ENCODE results near the gene THOC6. TPM values are rescaled to one million over a fixed set of nuclear protein-coding genes. Genes with fewer than 3 reads are reported as not detected.
A peak's percentile ranks its signal among the peaks of the same experiment; 100 is the strongest.

The THOC6 gene
- total RNA-seq: 10 to 100 TPM in 6 of 7 donors, 1 to 10 TPM in 1; 6.7 to 21.0 (median 15.6) TPM
- 10 to 100 TPM in 1 of 2 donors, 1 to 10 TPM in 1; 3.5 to 14.3 TPM for polyA plus RNA-seq
- long read RNA-seq, donor 1, transcript THOC6-202 (13 exons, 1,419 nt): major isoform, 44 of 74 reads
- long read RNA-seq, donor 1, partial matches to known transcripts: 0 of 74 reads
- long read RNA-seq, donor 1, other reads (novel, unspliced or antisense): 29 of 74 reads
- long read RNA-seq, donor 2, partial matches to known transcripts: 0 of 5 reads
- long read RNA-seq, donor 2, other reads (novel, unspliced or antisense): 0 of 5 reads
- long read RNA-seq, donor 3, transcript THOC6-202 (13 exons, 1,419 nt): major isoform, 10 of 23 reads
- long read RNA-seq, donor 3, partial matches to known transcripts: 2 of 23 reads
- long read RNA-seq, donor 3, other reads (novel, unspliced or antisense): 10 of 23 reads

DNA sequence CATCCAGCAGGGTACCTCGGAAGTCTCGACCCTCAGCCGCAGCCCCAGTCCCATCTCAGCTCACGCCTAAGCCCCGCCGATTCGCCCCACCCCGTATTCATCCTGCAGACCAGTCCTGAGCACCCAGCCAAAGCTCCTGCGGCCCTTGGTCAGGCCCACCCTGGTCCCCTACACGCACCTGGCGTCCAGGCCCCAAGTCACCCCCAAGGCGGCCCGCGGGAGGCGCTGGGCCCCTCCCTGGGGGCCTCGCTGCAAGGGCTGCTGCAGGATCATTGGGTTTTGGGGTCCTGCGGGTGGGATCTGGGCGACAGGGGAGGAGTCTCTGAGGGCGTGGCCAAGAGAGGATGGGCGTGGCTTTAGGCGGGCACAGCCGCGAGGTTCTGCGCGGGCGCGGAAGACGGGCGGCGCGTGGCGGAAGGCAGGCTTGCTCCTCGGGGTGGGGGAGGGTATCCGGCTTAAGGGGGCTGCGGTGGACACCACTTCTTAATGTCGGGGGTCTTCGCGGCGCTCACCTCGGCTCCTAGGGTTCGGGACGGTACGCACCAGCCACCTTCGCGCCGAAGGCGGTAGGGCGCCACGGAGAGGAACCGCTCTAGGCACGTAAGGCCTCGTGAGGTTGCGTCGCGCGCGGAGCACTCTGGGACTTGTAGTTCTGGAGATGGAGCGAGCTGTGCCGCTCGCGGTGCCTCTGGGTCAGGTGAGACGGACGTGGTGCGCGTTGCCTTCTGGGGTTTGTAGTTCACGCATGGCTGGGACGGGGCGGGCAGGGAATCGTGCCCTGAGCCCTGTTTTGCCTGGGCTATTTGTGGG is at the start of gene THOC6, which contains the start of gene HCFC1R1:
TSS of gene THOC6 (plus strand) at position 367 of the 810 bp plus-strand sequence. CDS start at position 659, 292 bp downstream.
TSS of gene HCFC1R1 (minus strand) at position 274 of the 810 bp plus-strand sequence. CDS start at position 273, 1 bp downstream.
- TF ChIP-seq POLR2A (IDR thresholded peaks at IDR 0.05): peak; percentile 62
- TF ChIP-seq, protein P1, sequence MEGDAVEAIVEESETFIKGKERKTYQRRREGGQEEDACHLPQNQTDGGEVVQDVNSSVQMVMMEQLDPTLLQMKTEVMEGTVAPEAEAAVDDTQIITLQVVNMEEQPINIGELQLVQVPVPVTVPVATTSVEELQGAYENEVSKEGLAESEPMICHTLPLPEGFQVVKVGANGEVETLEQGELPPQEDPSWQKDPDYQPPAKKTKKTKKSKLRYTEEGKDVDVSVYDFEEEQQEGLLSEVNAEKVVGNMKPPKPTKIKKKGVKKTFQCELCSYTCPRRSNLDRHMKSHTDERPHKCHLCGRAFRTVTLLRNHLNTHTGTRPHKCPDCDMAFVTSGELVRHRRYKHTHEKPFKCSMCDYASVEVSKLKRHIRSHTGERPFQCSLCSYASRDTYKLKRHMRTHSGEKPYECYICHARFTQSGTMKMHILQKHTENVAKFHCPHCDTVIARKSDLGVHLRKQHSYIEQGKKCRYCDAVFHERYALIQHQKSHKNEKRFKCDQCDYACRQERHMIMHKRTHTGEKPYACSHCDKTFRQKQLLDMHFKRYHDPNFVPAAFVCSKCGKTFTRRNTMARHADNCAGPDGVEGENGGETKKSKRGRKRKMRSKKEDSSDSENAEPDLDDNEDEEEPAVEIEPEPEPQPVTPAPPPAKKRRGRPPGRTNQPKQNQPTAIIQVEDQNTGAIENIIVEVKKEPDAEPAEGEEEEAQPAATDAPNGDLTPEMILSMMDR (IDR thresholded peaks at IDR 0.05): peak in 1 of 3 donors; percentile 18
- no peak for TF ChIP-seq EP300 (IDR thresholded peaks at IDR 0.05)
- 0 to 1% (median 0%) methylated on average over 49 to 69 of the region's 69 CpGs for WGBS, 3 donors
- peak; percentile 94 to 97 (median 95) for DNase-seq
- intact Hi-C loops (cut with DNase I): loop anchor here in 1 of 4 donors (10.0 kb wide), 1 partner anchor 261 kb away; the partner anchor contains the start of gene ZNF263
- Histone ChIP-seq H3K27me3 (no peaks in the 10 kb centered on the region), H3K27ac (peak within 1 kb of the TSS; percentile 91 to 92), H3K9me3 (no peaks in the 10 kb centered on the region), H3K36me3 (no peaks in the 10 kb centered on the region), H3K4me3 (peak within 1 kb of the TSS; percentile 76), H3K4me1 (ENCODE audit: insufficient read depth) (peaks cover 21% of the 10 kb centered on the region)

DNA sequence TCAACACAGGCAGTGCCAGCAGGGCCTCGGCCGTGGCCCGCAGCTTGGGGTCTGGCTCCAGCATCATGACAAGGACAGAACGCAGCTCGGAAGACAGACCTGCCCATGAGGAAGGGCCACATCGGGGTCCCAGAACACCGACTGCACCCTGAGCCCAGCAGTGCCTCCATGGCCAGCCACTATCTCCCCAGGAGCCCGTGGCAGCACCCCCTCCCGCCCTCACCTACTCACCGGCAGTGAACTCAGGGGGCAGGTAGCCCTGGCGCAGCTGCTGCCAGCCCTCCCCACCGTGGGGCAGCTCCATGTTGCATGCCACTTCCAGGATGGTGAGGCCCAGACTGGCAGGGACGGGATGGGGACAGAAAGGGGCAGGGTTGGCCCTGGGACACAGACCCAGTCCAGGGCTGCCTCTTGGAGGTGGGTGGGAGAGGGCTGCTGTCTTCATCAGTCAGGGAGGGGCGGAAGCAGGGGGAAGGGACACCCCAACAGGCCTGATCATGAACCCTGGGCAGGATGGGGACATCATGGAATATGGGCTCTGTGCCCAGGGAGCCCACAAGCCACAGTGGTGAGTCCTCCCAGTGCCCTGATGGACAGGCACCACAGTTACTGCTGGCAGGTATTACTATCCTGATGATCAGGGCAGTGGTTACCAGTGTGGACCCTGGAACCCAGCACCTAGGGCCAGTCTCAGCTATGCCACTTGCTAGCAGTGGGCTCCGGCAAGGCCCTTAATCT is 49.3 kb upstream of the THOC6 start:
- 86 to 93% (median 88%) methylated on average over 10 to 15 of the region's 15 CpGs for WGBS, 3 donors
- Histone ChIP-seq H3K27ac (no peak overlapping the region), H3K9me3 (no peaks in the 10 kb centered on the region), H3K27me3 (peaks cover 6% of the 10 kb centered on the region), H3K4me3 (no peak overlapping the region), H3K36me3 (no peaks in the 10 kb centered on the region), H3K4me1 (ENCODE audit: insufficient read depth) (peaks cover 3% of the 10 kb centered on the region)
- intact Hi-C loops (cut with DNase I): no loop called here
- TF ChIP-seq EP300 (IDR thresholded peaks at IDR 0.05) (no peak), POLR2A (IDR thresholded peaks at IDR 0.05) (no peak)
- TF ChIP-seq, protein P1 (IDR thresholded peaks at IDR 0.05): no peak
- DNase-seq: no peak

DNA sequence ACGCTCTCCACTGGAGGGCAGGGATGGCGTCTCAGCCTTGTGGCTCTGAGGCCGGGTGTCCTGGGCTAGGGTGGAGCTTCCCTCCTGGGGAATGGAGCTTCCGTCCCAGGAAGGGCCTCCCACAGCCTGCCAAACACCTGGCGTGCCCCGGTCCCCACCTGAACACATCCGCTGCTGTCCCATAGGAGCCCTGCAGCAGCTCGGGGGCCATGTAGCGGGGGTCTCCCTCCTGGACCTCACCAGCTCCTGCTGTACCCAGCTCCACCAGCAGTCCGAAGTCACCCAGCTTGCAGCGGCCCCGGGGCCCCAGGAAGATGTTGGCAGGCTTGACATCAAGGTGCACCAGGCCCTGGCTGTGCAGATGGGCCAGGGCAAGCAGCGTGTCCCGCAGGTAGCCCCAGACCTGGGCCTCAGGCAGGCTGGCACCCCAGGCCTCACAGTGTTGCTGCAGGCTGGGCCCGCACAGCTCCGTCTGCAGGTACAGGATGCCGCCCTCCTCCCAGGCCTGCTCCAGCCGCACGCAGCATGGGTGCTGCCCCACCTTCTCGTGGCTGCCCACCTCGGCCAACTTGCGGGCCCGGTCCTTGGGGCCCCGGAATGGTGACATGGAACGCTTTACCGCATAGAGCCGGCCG is 48.6 kb upstream of the THOC6 start:
- H3K27me3 ChIP-seq: peaks cover 1% of the 10 kb centered on the region
- H3K27ac ChIP-seq: no peak overlapping the region
- H3K4me3 ChIP-seq: no peak overlapping the region
- DNase-seq: no peak
- TF ChIP-seq, protein P1 (IDR thresholded peaks at IDR 0.05): no peak
- TF ChIP-seq POLR2A (IDR thresholded peaks at IDR 0.05): no peak
- intact Hi-C loops (cut with DNase I): no loop called here
- no peaks in the 10 kb centered on the region for H3K4me1 ChIP-seq (ENCODE audit: insufficient read depth)
- H3K9me3 ChIP-seq: no peaks in the 10 kb centered on the region
- 92 to 94% (median 93%) methylated on average over 24 to 28 of the region's 28 CpGs for WGBS, 3 donors
- no peaks in the 10 kb centered on the region for H3K36me3 ChIP-seq

Measured in ovary (tissue), 10 donors.